Neuronal stem cell (in vitro differentiated cells): ENCODE results near the gene KCNK3.

Experiments
- DNase-seq: peaks from one replicate; pipeline ENCODE4 v3.0.0-alpha.2; 2013; ENCODE audit warnings: low spot score
- H2AFZ ChIP-seq: one replicate; pipeline ENCODE4 v1.6.1; 2013; ENCODE audit warnings: mild to moderate bottlenecking, low read length, inconsistent platforms
- H2AK5ac ChIP-seq: 2 replicates; pipeline ENCODE4 v1.6.1; 2013; ENCODE audit warnings: low read depth, mild to moderate bottlenecking, inconsistent platforms, low read length, moderate library complexity, mixed read lengths
- H2BK120ac ChIP-seq: 2 replicates; pipeline ENCODE4 v1.6.1; 2013; ENCODE audit warnings: low read depth, mild to moderate bottlenecking, inconsistent platforms, low read length, moderate library complexity, mixed read lengths
- H2BK12ac ChIP-seq: one replicate; pipeline ENCODE4 v1.6.1; 2013; ENCODE audit warnings: low read length, inconsistent platforms
- H2BK15ac ChIP-seq: 2 replicates; pipeline ENCODE4 v1.6.1; 2013; ENCODE audit warnings: mild to moderate bottlenecking, low read length, inconsistent platforms, mixed read lengths
- H2BK5ac ChIP-seq: one replicate; pipeline ENCODE4 v1.6.1; 2013; ENCODE audit warnings: inconsistent platforms, mild to moderate bottlenecking, low read length, moderate library complexity
- H3K14ac ChIP-seq: one replicate; pipeline ENCODE4 v1.6.1; 2013; ENCODE audit warnings: low read length, inconsistent platforms
- H3K18ac ChIP-seq: 2 replicates; pipeline ENCODE4 v1.6.1; 2013; ENCODE audit warnings: low read length, inconsistent platforms
- H3K23ac ChIP-seq: 2 replicates; pipeline ENCODE4 v1.6.1; 2013; ENCODE audit warnings: low read depth, mild to moderate bottlenecking, mixed read lengths, low read length, inconsistent platforms; ENCODE audit not compliant: poor library complexity
- H3K27ac ChIP-seq: replicated peaks from 3 replicates; pipeline ENCODE4 v1.5.1; 2013; ENCODE audit warnings: low read length, inconsistent platforms
- H3K27me3 ChIP-seq, 3 experiments: 2 replicates each; pipeline ENCODE4 v1.6.1; 2013; ENCODE audit warnings: low read length in 3 of 3, mild to moderate bottlenecking in 2 of 3, inconsistent platforms in 1 of 3, low read depth in 1 of 3, mixed read lengths in 1 of 3, moderate library complexity in 1 of 3; ENCODE audit not compliant: control insufficient read depth in 3 of 3, insufficient read depth in 3 of 3
- H3K36me3 ChIP-seq, 2 donors: replicated peaks in 1 of 2; 2 replicates each; pipeline ENCODE4 v1.6.1; 2013; ENCODE audit warnings: low read length in 2 of 2; ENCODE audit not compliant: control insufficient read depth in 2 of 2, insufficient read depth in 2 of 2
- H3K4ac ChIP-seq: 2 replicates; pipeline ENCODE4 v1.6.1; 2013; ENCODE audit warnings: inconsistent platforms, mild to moderate bottlenecking, low read length, moderate library complexity
- H3K4me1 ChIP-seq, 2 donors: 1 replicate in 1 of 2; 2 replicates in 1 of 2; pipeline ENCODE4 v1.6.1; 2013; ENCODE audit warnings: low read length in 2 of 2, low read depth in 1 of 2; ENCODE audit not compliant: control insufficient read depth in 2 of 2, insufficient read depth in 1 of 2
- H3K4me2 ChIP-seq: one replicate; pipeline ENCODE4 v1.6.1; 2013; ENCODE audit warnings: mild to moderate bottlenecking, low read length, inconsistent platforms; ENCODE audit not compliant: insufficient read depth, poor library complexity, severe bottlenecking
- H3K4me3 ChIP-seq, 2 donors: 2 replicates each; pipeline ENCODE4 v1.5.1; 2013; ENCODE audit warnings: low read length in 2 of 2, mild to moderate bottlenecking in 2 of 2, inconsistent platforms in 1 of 2, moderate library complexity in 1 of 2
- H3K79me1 ChIP-seq: one replicate; pipeline ENCODE4 v1.6.1; 2013; ENCODE audit warnings: low read depth, mild to moderate bottlenecking, inconsistent platforms, low read length, moderate library complexity
- H3K9ac ChIP-seq: one replicate; pipeline ENCODE4 v1.6.1; 2013; ENCODE audit warnings: mild to moderate bottlenecking, low read depth, low read length, inconsistent platforms; ENCODE audit not compliant: poor library complexity
- H3K9me3 ChIP-seq, 2 donors: replicated peaks in 1 of 2; 2 replicates each; pipeline versions ENCODE3 to v1.6.1; 2013; ENCODE audit warnings: low read length in 2 of 2, mild to moderate bottlenecking in 2 of 2, inconsistent platforms in 1 of 2, low read depth in 1 of 2, mixed read lengths in 1 of 2, moderate library complexity in 1 of 2; ENCODE audit not compliant: control insufficient read depth in 2 of 2, insufficient read depth in 1 of 2
- H4K8ac ChIP-seq: one replicate; pipeline ENCODE4 v1.6.1; 2013; ENCODE audit warnings: low read depth, mild to moderate bottlenecking, inconsistent platforms, low read length, moderate library complexity
- H4K91ac ChIP-seq: one replicate; pipeline ENCODE4 v1.6.1; 2013; ENCODE audit warnings: low read length, low read depth, mild to moderate bottlenecking, inconsistent platforms; ENCODE audit not compliant: poor library complexity
- WGBS, 2 donors: extraction: QIAGEN DNeasy Blood & Tissue Kit; methylation state at CpG; one replicate each; pipeline ENCODE4 v1.1.7; 2013; ENCODE audit warnings: missing lambda C conversion rate in 2 of 2, mixed read lengths in 1 of 2; ENCODE audit not compliant: insufficient read length in 2 of 2, insufficient replicate concordance in 1 of 2; ENCODE audit errors: extremely low coverage in 2 of 2; 5-methylcytosine and 5-hydroxymethylcytosine counted together

Gene KCNK3

GRCh38 chr2:26679867-26680266 lies 12.7 kb upstream of the KCNK3 start:
- Histone ChIP-seq H2BK15ac (no peak overlapping the region), H2AFZ (no peak overlapping the region), H3K79me1 (no peaks in the 10 kb centered on the region), H3K9ac (no peak overlapping the region), H3K23ac (no peak overlapping the region), H2BK120ac (no peak overlapping the region), H3K27ac (no peak overlapping the region), H3K14ac (no peak overlapping the region), H2BK5ac (no peak overlapping the region), H3K4me1 (peaks cover 0 to 5% of the 10 kb centered on the region in 2 donors), H3K27me3 (peaks cover 0 to 56% (median 0%) of the 10 kb centered on the region in 3 experiments), H3K4me2 (no peak overlapping the region), H2AK5ac (peak overlapping the region; percentile 42), H2BK12ac (no peak overlapping the region), H3K18ac (no peak overlapping the region), H3K9me3 (peaks cover 3 to 6% of the 10 kb centered on the region in 2 donors), H3K4me3 (no peak overlapping the region), H4K8ac (no peak overlapping the region), H3K36me3 (no peaks in the 10 kb centered on the region), H3K4ac (no peak overlapping the region), H4K91ac (no peak overlapping the region)
- no peak for DNase-seq
- WGBS, 2 donors: no CpG with 5 or more reads among the region's 4 CpGs

- Histone ChIP-seq H3K36me3 (no peaks in the 10 kb centered on the region), H2BK15ac (no peak overlapping the region), H4K8ac (no peak overlapping the region), H3K4ac (no peak overlapping the region), H2BK5ac (no peak overlapping the region), H2BK120ac (no peak overlapping the region), H3K14ac (no peak overlapping the region), H3K9me3 (peaks cover 3 to 6% of the 10 kb centered on the region in 2 donors), H2AFZ (no peak overlapping the region), H3K4me3 (no peak overlapping the region), H4K91ac (no peak overlapping the region), H3K9ac (no peak overlapping the region), H3K27me3 (peaks cover 0 to 65% (median 0%) of the 10 kb centered on the region in 3 experiments), H3K23ac (no peak overlapping the region), H2AK5ac (no peak overlapping the region), H3K4me1 (peaks cover 6 to 12% of the 10 kb centered on the region in 2 donors), H3K27ac (no peak overlapping the region), H3K18ac (no peak overlapping the region), H2BK12ac (no peak overlapping the region), H3K79me1 (no peaks in the 10 kb centered on the region), H3K4me2 (no peak overlapping the region)
- no CpG with 5 or more reads among the region's 3 CpGs for WGBS, 2 donors
- no peak for DNase-seq
Measured at GRCh38 chr2:26681656-26682055, 10.9 kb upstream of the KCNK3 start.

GRCh38 chr2:26682155-26682554 lies 10.4 kb upstream of the KCNK3 start:
- no peak overlapping the region for H3K4ac ChIP-seq
- H2AFZ ChIP-seq: no peak overlapping the region
- peaks cover 3 to 6% of the 10 kb centered on the region in 2 donors for H3K9me3 ChIP-seq
- peaks cover 9 to 12% of the 10 kb centered on the region in 2 donors for H3K4me1 ChIP-seq
- H3K36me3 ChIP-seq: no peaks in the 10 kb centered on the region
- H2BK5ac ChIP-seq: peak overlapping the region; percentile 2
- no peak overlapping the region for H3K14ac ChIP-seq
- H3K9ac ChIP-seq: no peak overlapping the region
- no peak overlapping the region for H4K91ac ChIP-seq
- peak overlapping the region; percentile 18 for H2AK5ac ChIP-seq
- no peak overlapping the region for H2BK12ac ChIP-seq
- no CpG with 5 or more reads among the region's 8 CpGs for WGBS, 2 donors
- H4K8ac ChIP-seq: no peak overlapping the region
- no peak overlapping the region for H3K18ac ChIP-seq
- peak overlapping the region in 1 of 2 donors; percentile 16 for H3K4me3 ChIP-seq
- no peak overlapping the region for H2BK120ac ChIP-seq
- no peak overlapping the region for H2BK15ac ChIP-seq
- H3K4me2 ChIP-seq: no peak overlapping the region
- H3K27me3 ChIP-seq: peaks cover 0 to 69% (median 0%) of the 10 kb centered on the region in 3 experiments
- no peak overlapping the region for H3K27ac ChIP-seq
- no peaks in the 10 kb centered on the region for H3K79me1 ChIP-seq
- no peak for DNase-seq
- peak overlapping the region; percentile 13 for H3K23ac ChIP-seq

GRCh38 chr2:26683583-26683982 lies 8.9 kb upstream of the KCNK3 start:
- no peak for DNase-seq
- H2AFZ ChIP-seq: no peak overlapping the region

More at GRCh38 chr2:26683583-26683982, 8.9 kb upstream of the KCNK3 start:
- no peak overlapping the region for H3K14ac ChIP-seq
- H2BK12ac ChIP-seq: no peak overlapping the region
- WGBS, 2 donors: no CpG with 5 or more reads among the region's 6 CpGs
- H2BK15ac ChIP-seq: no peak overlapping the region
- no peak overlapping the region for H4K91ac ChIP-seq
- no peak overlapping the region for H4K8ac ChIP-seq
- H3K36me3 ChIP-seq: no peaks in the 10 kb centered on the region
- no peaks in the 10 kb centered on the region for H3K9me3 ChIP-seq
- H3K4ac ChIP-seq: no peak overlapping the region
- no peak overlapping the region for H3K18ac ChIP-seq
- H3K4me2 ChIP-seq: no peak overlapping the region
- H3K9ac ChIP-seq: no peak overlapping the region
- no peak overlapping the region for H2AK5ac ChIP-seq
- no peaks in the 10 kb centered on the region for H3K79me1 ChIP-seq
- no peak overlapping the region for H3K23ac ChIP-seq
- H3K27ac ChIP-seq: no peak overlapping the region
- no peak overlapping the region for H3K4me3 ChIP-seq
- H3K27me3 ChIP-seq: peaks cover 0 to 68% (median 0%) of the 10 kb centered on the region in 3 experiments
- peaks cover 18 to 25% of the 10 kb centered on the region in 2 donors for H3K4me1 ChIP-seq
- H2BK5ac ChIP-seq: no peak overlapping the region
- no peak overlapping the region for H2BK120ac ChIP-seq
